ENCODE results near the gene NINJ1. TPM values are rescaled to one million over a fixed set of nuclear protein-coding genes. Genes with fewer than 3 reads are reported as not detected.

The NINJ1 gene
- total RNA-seq, 2 donors from 2014 or later = 71.2 to 194 TPM

DNA sequence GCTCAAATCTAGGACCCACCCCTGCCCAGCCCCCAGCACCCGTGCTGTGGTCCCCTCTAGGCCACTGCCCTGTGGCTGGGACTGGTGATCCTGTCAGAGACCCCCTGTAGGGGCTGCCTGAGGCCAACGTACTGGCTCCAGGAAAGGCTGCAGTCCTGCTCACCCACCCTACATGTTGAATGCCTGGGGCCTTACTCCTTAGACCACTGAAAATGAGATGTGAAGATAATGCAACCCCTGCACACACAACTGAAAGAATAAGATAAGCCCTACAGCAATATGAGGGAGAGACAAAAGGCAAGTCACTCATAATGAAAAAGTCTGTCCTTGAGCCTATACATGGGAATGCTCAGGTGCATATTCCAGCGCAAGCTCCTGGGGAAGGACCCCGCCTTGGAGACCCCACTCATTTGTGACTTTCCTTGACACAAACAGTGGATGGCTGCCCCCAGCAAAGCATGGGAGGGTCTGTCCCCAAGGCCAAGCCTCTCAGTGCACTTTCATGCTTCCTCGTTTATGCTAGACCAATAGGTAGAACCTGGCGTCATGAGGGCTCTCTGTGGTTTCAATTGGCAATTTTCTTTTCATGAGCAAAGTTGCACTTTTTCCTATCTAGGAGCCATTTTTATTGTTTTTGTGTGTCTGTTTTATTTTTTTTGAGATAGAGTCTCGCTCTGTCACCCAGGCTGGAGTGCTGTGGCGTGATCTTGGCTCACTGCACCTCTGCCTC is 37.4 kb upstream of the NINJ1 start:
- TF ChIP-seq, protein P1, sequence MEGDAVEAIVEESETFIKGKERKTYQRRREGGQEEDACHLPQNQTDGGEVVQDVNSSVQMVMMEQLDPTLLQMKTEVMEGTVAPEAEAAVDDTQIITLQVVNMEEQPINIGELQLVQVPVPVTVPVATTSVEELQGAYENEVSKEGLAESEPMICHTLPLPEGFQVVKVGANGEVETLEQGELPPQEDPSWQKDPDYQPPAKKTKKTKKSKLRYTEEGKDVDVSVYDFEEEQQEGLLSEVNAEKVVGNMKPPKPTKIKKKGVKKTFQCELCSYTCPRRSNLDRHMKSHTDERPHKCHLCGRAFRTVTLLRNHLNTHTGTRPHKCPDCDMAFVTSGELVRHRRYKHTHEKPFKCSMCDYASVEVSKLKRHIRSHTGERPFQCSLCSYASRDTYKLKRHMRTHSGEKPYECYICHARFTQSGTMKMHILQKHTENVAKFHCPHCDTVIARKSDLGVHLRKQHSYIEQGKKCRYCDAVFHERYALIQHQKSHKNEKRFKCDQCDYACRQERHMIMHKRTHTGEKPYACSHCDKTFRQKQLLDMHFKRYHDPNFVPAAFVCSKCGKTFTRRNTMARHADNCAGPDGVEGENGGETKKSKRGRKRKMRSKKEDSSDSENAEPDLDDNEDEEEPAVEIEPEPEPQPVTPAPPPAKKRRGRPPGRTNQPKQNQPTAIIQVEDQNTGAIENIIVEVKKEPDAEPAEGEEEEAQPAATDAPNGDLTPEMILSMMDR (IDR thresholded peaks at IDR 0.05) = no peak

DNA sequence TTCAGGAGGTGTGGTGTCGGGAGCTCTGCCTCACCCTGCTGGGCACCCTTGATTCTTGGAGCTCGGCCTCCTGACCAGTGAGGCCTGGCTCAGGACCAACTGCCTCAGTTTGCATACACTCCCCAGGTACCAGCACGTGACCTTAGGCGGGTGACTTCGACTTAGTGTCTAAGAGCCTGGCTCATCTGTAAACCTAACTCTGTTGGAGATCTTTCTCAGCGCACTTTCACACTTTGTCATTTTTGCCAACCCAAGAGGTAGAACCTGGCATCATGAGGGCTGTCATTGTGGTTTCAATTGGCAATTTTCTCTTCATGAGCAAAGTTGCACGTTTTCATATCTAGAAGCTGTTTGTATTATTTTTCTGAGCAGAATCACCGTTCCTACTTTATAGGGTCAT is 36.5 kb upstream of the NINJ1 start:
- H3K36me3 ChIP-seq = no peaks in the 10 kb centered on the region
- H3K4me1 ChIP-seq (ENCODE audit: control insufficient read depth in 1 of 2, low read depth in 2 of 2) = no peaks in the 10 kb centered on the region
- no peak overlapping the region for H3K27ac ChIP-seq
- TF ChIP-seq, protein P1 (IDR thresholded peaks at IDR 0.05) = no peak
- ATAC-seq (ENCODE audit: insufficient number of reproducible peaks, low FRiP score, low read depth) (no peak), DNase-seq (ENCODE audit: low spot score) (no peak)
- no peak overlapping the region for H3K4me3 ChIP-seq
- no peaks in the 10 kb centered on the region for H3K27me3 ChIP-seq (replicated peaks; ENCODE audit: insufficient read depth)
- no peaks in the 10 kb centered on the region for H3K9me3 ChIP-seq

More for the DNA sequence above, 37.4 kb upstream of the NINJ1 start:
- H3K4me1 ChIP-seq (ENCODE audit: control insufficient read depth in 1 of 2, low read depth in 2 of 2) = no peaks in the 10 kb centered on the region
- H3K4me3 ChIP-seq = no peak overlapping the region
- no peak overlapping the region for H3K27ac ChIP-seq
- no peak for ATAC-seq (ENCODE audit: insufficient number of reproducible peaks, low FRiP score, low read depth)
- no peaks in the 10 kb centered on the region for H3K27me3 ChIP-seq (replicated peaks; ENCODE audit: insufficient read depth)
- DNase-seq (ENCODE audit: low spot score) = no peak
- no peaks in the 10 kb centered on the region for H3K36me3 ChIP-seq
- H3K9me3 ChIP-seq = no peaks in the 10 kb centered on the region

DNA sequence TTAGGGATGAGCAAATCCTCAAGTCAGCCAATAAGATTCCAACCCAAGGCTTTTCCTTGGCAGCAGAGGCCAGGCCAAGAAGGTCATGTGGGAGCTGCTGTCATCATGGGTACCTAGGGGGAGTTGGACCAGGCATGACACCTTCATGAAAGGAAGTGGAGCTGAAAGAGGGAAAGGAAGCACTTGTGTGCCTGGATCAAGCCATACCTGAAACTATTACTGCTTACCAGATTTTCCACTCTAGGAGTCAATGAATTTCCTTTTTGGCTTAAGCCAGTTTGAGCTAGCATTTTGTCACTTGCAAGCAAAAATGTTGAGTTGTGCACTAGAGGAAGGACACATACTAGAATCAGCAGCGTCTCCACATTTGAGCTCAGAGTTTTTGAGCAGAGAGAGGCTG is 35.4 kb upstream of the NINJ1 start:
- DNase-seq (ENCODE audit: low spot score) = no peak
- Histone ChIP-seq H3K9me3 (no peaks in the 10 kb centered on the region), H3K27ac (no peak overlapping the region), H3K27me3 (replicated peaks; ENCODE audit: insufficient read depth) (no peaks in the 10 kb centered on the region), H3K36me3 (no peaks in the 10 kb centered on the region), H3K4me3 (no peak overlapping the region), H3K4me1 (ENCODE audit: control insufficient read depth in 1 of 2, low read depth in 2 of 2) (no peaks in the 10 kb centered on the region)
- ATAC-seq (ENCODE audit: insufficient number of reproducible peaks, low FRiP score, low read depth) = no peak
- TF ChIP-seq, protein P1 (IDR thresholded peaks at IDR 0.05) = no peak

DNA sequence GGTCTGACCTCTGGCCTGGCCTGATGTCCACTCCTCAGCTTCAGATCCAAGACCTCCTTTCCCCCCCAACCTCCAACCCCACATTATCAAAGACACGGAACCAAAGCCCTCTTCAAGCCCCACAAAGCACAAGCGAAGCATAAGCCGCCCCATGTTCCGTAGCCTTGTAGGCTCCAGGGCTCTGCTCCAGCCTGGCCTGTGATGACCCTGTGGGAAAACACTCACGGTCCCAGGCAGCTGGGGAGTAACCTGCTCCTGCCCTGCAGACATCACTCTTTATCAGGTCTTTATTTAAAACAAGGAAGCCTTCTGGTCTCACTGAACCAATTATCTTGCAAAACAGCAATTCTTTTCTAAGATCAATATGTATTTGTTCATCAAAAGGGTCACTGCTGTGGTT is 34.5 kb upstream of the NINJ1 start:
- ATAC-seq (ENCODE audit: insufficient number of reproducible peaks, low FRiP score, low read depth) = no peak
- no peak for DNase-seq (ENCODE audit: low spot score)
- H3K36me3 ChIP-seq = no peaks in the 10 kb centered on the region
- H3K9me3 ChIP-seq = no peaks in the 10 kb centered on the region
- H3K27me3 ChIP-seq (replicated peaks; ENCODE audit: insufficient read depth) = no peaks in the 10 kb centered on the region
- no peaks in the 10 kb centered on the region for H3K4me1 ChIP-seq (ENCODE audit: control insufficient read depth in 1 of 2, low read depth in 2 of 2)
- H3K4me3 ChIP-seq = no peak overlapping the region
- TF ChIP-seq, protein P1 (IDR thresholded peaks at IDR 0.05) = no peak
- no peak overlapping the region for H3K27ac ChIP-seq

DNA sequence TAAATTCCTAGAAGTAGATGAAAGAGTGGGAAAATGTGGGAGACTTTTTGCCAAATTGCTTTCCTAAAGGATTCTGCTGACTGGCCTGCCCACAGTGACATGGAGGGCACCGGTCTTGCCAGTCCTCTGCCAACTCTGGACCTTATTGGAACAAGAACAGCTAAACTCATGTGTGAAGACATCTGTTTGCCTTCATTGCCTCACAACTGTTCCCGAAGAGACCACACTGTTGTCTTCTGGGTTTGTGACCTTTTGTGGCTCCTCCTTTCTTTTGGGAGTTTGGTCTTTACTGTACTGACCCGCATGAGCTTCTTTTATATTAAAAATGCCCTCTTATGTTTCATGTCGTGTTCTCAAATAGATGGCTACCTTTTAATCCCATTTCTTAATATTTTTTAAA is 33.8 kb upstream of the NINJ1 start:
- H3K9me3 ChIP-seq = no peaks in the 10 kb centered on the region
- ATAC-seq (ENCODE audit: insufficient number of reproducible peaks, low FRiP score, low read depth) (no peak), DNase-seq (ENCODE audit: low spot score) (no peak)
- H3K27ac ChIP-seq = no peak overlapping the region
- TF ChIP-seq, protein P1 (IDR thresholded peaks at IDR 0.05) = no peak
- H3K27me3 ChIP-seq (replicated peaks; ENCODE audit: insufficient read depth) = no peaks in the 10 kb centered on the region
- H3K4me3 ChIP-seq = no peak overlapping the region
- no peaks in the 10 kb centered on the region for H3K4me1 ChIP-seq (ENCODE audit: control insufficient read depth in 1 of 2, low read depth in 2 of 2)
- H3K36me3 ChIP-seq = no peaks in the 10 kb centered on the region
